GM12891 (cell line): ENCODE measurements around the gene ERFL.

Source experiments
- POLR2A ChIP-seq: IDR thresholded peaks from 2 replicates; pipeline ENCODE4 v1.6.1; 2011; ENCODE audit warnings: low read depth, low read length, control low read depth
- POLR2AphosphoS5 ChIP-seq: IDR thresholded peaks from 2 replicates; pipeline ENCODE4 v1.6.1; 2011; ENCODE audit warnings: low read depth, low read length, control low read depth

DNA sequence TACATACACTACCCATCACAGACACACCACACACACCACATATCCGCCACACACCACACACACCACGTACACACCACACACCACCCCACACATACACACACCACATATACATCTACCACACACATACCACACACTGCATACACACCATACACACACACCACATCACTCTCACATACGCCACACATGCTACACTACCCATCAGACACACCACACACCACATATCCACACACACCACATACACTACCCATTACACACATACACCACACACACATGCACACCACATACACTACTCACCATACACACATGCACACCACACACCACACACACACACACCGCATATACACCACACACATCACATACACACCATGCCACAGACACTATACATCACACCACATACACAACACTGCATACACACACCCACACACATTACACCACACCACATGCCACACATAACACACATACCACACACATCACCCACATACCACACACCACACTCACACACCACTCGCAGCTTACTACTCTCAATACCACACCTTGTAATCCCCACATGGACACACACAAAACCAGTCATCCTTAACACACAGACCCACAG is 9.5 kb downstream of the ERFL start:
- no peak; the same call in 1 of the 2 replicates for TF ChIP-seq POLR2A
- no peak for TF ChIP-seq POLR2AphosphoS5
